ENCODE results near the gene CBLB.

- TF ChIP-seq CTCF (IDR thresholded peaks at IDR 0.05; ENCODE audit: insufficient read depth, low read depth, low read length) (no peak), EZH2 (IDR thresholded peaks at IDR 0.05; ENCODE audit: insufficient read depth, low read length) (no peak)
Measured at GRCh38 chr3:105785803-105786202, 83.0 kb downstream of the CBLB start.

All from astrocyte (in vitro differentiated cells and primary cell).